H1 (cell line): ENCODE results near the gene DNAJB13. TPM values are rescaled to one million over a fixed set of nuclear protein-coding genes. Genes with fewer than 3 reads are reported as not detected.

ENCODE experiments used
- EP300 ChIP-seq, 2 experiments: IDR thresholded peaks; 1 replicate in 1 of 2; 2 replicates in 1 of 2; pipeline ENCODE4 v1.6.1; 2011 to 2012; ENCODE audit warnings: low read depth in 2 of 2, low read length in 2 of 2, mild to moderate bottlenecking in 2 of 2, borderline replicate concordance in 1 of 2, inconsistent platforms in 1 of 2, moderate library complexity in 1 of 2
- polyA plus RNA-seq, 7 experiments: library from polyadenylated mRNA; depleted of rRNA in 3 of 7; stranded (reverse) in 5 of 7; unstranded in 2 of 7; fragments of >200 nt in 5 of 7; fragments of 200-250 nt in 2 of 7; gene quantifications; 1 replicate in 5 of 7; 2 replicates in 1 of 7; 4 replicates in 1 of 7; pipeline versions ENCODE4 v1.2.1 to v1.2.3, GENCODE V29; 2011 to 2013; ENCODE audit warnings: missing spikeins in 2 of 7, mixed read lengths in 2 of 7
- total RNA-seq: library from RNA; stranded (reverse); fragmentation: NEBNext Ultra II Directional; extraction: Animal tissue kit (Norgen Biotek cat#: 25700); gene quantifications from 2 replicates; pipeline ENCODE4 v1.2.1, GENCODE V29; 2021

Gene DNAJB13
- total and polyA plus RNA-seq, 2 of the 8 experiments (the other 6 are each of a cell fraction or from before 2014, with no cell fraction given), result 0.27 TPM; not detected in 1

DNA sequence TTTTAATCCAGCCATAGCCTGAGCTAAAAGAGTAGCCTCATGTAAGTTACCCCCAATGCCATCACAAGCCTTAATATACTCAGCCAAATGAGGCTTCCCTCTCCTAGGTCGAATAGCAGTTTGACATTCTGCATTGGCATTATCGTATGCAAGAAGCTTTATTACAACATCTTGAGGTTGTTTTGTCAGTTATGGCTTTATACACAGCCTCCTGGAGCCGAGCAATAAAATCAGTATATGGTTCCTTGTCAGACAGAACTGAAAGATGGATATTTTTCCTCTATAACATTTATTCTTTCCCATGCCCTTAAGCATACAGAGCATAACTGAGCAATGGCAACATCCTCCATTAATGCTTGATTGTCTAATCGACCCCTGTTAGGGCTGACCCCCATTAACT, 5.4 kb upstream of the DNAJB13 start (continued):
- TF ChIP-seq EP300 (IDR thresholded peaks at IDR 0.05; ENCODE audit: borderline replicate concordance in 1 of 2, low read depth in 2 of 2, low read length in 2 of 2), result no peak
